ENCODE measurements around the gene CYTH3.

CYTH3 gene

DNA sequence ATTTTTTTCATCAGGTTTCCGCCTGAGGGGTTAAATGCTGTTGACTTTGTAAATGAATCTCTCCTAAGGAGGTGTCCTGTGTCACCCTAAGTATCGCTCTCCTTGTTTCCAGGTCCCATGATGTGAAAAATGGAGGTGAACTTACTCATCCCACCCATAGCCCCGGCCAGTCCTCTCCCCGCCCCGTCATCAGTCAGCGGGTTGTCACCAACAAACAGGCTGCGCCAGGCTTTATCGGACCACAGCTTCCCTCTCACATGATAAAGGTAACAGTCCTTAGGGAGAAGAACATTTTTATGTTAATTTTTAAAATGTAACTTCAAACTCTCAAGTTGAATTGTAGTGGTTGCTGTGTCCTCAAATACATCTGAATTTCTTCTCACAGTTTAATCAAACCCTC, 124.8 kb downstream of the CYTH3 start:
- TF ChIP-seq, protein P1, sequence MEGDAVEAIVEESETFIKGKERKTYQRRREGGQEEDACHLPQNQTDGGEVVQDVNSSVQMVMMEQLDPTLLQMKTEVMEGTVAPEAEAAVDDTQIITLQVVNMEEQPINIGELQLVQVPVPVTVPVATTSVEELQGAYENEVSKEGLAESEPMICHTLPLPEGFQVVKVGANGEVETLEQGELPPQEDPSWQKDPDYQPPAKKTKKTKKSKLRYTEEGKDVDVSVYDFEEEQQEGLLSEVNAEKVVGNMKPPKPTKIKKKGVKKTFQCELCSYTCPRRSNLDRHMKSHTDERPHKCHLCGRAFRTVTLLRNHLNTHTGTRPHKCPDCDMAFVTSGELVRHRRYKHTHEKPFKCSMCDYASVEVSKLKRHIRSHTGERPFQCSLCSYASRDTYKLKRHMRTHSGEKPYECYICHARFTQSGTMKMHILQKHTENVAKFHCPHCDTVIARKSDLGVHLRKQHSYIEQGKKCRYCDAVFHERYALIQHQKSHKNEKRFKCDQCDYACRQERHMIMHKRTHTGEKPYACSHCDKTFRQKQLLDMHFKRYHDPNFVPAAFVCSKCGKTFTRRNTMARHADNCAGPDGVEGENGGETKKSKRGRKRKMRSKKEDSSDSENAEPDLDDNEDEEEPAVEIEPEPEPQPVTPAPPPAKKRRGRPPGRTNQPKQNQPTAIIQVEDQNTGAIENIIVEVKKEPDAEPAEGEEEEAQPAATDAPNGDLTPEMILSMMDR (IDR thresholded peaks at IDR 0.05): no peak

DNA sequence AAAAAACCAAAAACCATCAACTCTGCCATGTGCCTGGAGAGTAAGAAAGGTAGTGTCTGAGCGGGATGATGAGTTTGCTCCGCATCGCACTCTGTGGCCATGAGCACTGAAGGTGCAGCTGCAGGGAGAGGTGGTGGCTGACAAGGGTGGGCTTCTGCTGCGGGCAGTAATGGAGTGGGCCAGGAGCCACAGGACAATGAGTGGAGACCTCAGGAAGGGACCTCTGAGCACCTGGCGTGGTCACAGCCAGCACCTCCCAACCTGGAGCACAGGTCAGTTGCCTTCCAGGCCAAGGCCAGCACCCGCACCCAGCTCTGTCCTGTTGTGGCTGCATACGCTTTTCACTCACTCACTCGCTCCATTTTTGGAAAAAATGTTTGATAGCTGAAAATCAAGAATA, 125.8 kb downstream of the CYTH3 start:
- TF ChIP-seq, protein P1 (IDR thresholded peaks at IDR 0.05): no peak

DNA sequence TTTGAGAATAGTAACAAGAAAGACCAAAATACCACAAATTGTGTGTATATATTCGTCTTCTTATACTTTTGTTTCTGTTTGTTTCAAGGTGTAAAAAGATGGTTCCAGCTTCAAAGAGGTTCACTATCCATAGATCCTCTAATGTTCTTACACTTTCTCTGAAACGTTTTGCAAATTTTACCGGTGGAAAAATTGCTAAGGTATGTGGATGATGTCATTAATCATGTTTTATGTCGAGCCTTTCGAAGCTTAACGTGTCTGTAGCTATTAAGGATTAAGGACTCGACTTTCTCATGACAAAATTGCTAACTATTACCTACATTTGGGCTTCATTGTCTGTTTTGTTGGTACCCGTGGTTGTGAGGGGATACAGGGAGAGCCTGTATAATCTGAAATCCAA, 128.4 kb downstream of the CYTH3 start:
- TF ChIP-seq, protein P1 (IDR thresholded peaks at IDR 0.05): no peak

DNA sequence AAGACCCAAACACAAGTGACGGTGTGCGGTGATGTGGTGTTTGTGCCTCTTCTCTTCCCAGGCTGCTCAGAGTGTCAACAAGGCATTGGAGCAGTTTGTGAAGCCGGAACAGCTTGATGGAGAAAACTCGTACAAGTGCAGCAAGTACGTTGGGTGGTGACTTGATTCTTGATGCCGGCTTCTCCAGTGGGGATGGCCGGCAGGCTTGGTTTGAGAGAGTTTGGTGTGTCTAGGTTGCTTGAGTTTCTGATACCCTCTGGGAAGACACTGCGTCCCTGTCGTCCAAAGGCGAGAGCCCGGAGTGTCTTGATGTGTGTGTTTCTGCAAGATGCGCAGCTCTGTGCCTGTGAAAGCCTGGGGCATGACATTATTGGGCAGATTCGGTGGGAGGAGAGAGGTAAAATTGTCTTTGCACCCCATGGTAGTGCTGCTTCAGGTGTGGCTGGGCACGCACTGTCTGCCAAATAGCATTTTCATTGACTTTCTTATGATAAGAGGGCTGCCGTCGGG, 129.5 kb downstream of the CYTH3 start:
- TF ChIP-seq, protein P1 (IDR thresholded peaks at IDR 0.05): no peak

DNA sequence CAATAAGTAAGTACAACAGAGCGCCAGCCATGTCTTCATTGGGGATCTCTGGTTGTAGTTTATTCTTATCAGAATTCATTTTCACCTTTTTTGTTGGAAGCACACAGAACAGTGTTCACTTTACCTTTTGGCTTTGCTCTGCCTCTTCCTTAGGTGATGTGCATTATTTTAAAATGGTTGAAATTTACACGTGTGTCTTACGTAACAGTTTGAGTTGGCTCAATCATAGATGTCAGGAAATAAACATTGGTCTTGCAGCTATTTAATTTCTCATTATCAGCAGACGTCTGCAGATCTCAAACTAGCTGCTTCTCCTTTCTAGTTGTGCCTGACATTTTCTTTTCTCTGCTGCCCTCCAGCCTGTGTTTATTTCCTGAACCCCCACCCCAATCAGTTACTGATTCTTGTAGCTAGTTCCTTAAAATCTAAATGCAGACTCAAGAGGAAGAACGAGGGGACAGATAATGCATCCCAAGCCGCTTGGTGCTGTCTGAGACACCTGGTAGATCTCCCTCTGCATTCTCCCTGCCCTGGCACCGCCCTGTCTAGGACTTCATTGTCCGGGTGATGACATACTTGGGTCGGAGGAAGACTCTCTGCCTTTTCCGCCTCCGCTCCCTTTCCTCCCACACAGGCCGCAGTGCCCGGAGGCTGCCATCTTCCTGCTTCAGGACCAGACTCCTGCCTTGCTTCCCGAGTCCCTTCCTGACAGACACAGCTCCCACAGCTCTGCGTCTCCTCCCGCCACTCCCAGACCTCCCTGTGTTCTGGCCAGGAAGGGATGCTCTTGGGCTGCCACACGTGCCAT, 133.0 kb downstream of the CYTH3 start:
- TF ChIP-seq, protein P1 (IDR thresholded peaks at IDR 0.05): no peak

DNA sequence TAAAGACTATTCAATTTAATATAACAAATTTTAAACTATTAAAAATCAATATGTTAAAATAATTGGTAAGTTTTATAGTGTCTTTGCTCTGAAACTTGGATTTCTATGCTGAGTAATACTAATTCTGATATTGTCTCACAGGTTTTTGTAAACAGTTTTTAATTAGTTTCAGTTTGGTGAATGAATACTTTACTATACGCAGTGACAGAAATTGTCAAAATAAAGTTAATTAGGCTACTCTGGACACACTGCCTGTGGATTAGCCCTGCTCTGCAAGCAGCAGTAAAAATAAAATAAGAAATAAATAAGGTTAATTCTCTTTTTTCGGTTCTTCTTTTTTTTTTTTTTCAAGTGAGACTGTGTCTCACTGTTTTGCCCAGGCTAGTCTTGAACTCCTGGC, 135.9 kb downstream of the CYTH3 start:
- TF ChIP-seq, protein P1 (IDR thresholded peaks at IDR 0.05): no peak

DNA sequence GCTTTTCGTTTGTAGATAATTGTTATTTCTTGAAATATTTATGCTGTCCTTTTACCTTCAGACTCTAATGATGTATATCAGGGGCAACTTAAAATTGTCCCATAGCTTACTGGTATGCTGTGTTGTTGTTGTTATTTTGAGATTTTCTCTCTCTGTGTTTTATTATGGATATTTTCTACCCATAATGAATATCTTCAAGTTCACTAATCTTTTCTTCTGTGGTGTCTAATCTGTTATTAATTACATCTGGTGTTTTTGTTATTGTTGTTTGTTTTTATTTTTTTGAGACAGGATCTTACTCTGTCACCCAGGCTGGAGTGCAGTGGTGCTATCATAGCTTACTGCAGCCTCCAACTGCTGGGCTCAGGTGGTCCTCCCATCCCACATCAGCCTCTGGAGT, 139.2 kb downstream of the CYTH3 start:
- TF ChIP-seq, protein P1 (IDR thresholded peaks at IDR 0.05): no peak

Data from LNCAP (cell line).